Endothelial cell of umbilical vein (primary cell): Measurements from ENCODE around the gene GC. TPM values are rescaled to one million over a fixed set of nuclear protein-coding genes. Genes with fewer than 3 reads are reported as not detected.

Experiments
- BruUV-seq: library from RNA; stranded (reverse); fragments of 400-500 nt; replicated peaks from 2 replicates; lab custom pipeline; 2021; lab: Mats Ljungman, UMichigan
- CTCF ChIA-PET: fragments of 300-600, 350-600 bp; sonication (Branson Sonifier 250); formaldehyde crosslinking; loops from one replicate; lab custom pipeline; 2021; ENCODE audit warnings: antibody characterized with exemption, inconsistent platforms; lab: Charles Lee
- POLR2A ChIA-PET: fragments of 300-600, 350-600 bp; sonication (Branson Sonifier 250); formaldehyde crosslinking; loops from one replicate; lab custom pipeline; 2021; ENCODE audit warnings: antibody characterized with exemption, inconsistent platforms; lab: Charles Lee
- DNase-seq: peaks from one replicate; pipeline ENCODE4 v3.0.0-alpha.2; 2011; ENCODE audit warnings: low read depth, low spot score
- FAIRE-seq: peaks from 2 replicates; lab custom pipeline; 2011; peaks lifted over from hg19 to GRCh38; lab: Jason Lieb, UNC
- H2AFZ ChIP-seq: 2 replicates; pipeline ENCODE4 v1.6.0; 2012; ENCODE audit warnings: low read depth, low read length, control low read depth, inconsistent platforms
- H3K27ac ChIP-seq: 2 replicates; pipeline ENCODE4 v1.5.1; 2011; ENCODE audit warnings: low read depth, mild to moderate bottlenecking, control low read depth, low read length, moderate library complexity; ENCODE audit not compliant: insufficient read depth
- H3K27me3 ChIP-seq, 2 experiments: 2 replicates each; pipeline versions ENCODE4 v1.6.0 to v1.6.1; 2011; ENCODE audit warnings: low read length in 2 of 2, mixed read lengths in 1 of 2; ENCODE audit not compliant: control insufficient read depth in 2 of 2, insufficient read depth in 2 of 2
- H3K36me3 ChIP-seq, 2 experiments: 2 replicates in 1 of 2; 3 replicates in 1 of 2; pipeline ENCODE4 v1.5.1; 2011; ENCODE audit warnings: low read length in 2 of 2, mild to moderate bottlenecking in 1 of 2, moderate library complexity in 1 of 2; ENCODE audit not compliant: control insufficient read depth in 2 of 2, insufficient read depth in 2 of 2; ENCODE audit errors: extremely low read depth in 1 of 2
- H3K4me1 ChIP-seq: 3 replicates; pipeline ENCODE4 v1.5.1; 2011; ENCODE audit warnings: mild to moderate bottlenecking, low read length; ENCODE audit not compliant: control insufficient read depth, insufficient read depth; ENCODE audit errors: extremely low read depth
- H3K4me2 ChIP-seq: 2 replicates; pipeline ENCODE4 v1.6.1; 2011; ENCODE audit warnings: low read length, control low read depth, mixed read lengths; ENCODE audit not compliant: insufficient read depth
- H3K4me3 ChIP-seq, 3 experiments: fragments of 200-600 bp in 1 of 3; sonication (generic), shearing (Covaris generic) in 1 of 3; replicated peaks in 1 of 3; 2 replicates each; pipeline ENCODE4 v1.5.1; 2011 to 2016; ENCODE audit warnings: control low read depth in 3 of 3, low read length in 3 of 3, mild to moderate bottlenecking in 2 of 3, inconsistent platforms in 1 of 3, low read depth in 1 of 3, moderate library complexity in 1 of 3; ENCODE audit not compliant: insufficient read depth in 1 of 3
- H3K79me2 ChIP-seq: 2 replicates; pipeline ENCODE4 v1.6.0; 2012; ENCODE audit warnings: low read length, inconsistent platforms; ENCODE audit not compliant: control insufficient read depth, insufficient read depth
- H3K9ac ChIP-seq: replicated peaks from 2 replicates; pipeline ENCODE3; 2011; ENCODE audit warnings: low read length, control low read depth; ENCODE audit not compliant: insufficient read depth; ENCODE audit errors: extremely low read depth
- H3K9me1 ChIP-seq: replicated peaks from 3 replicates; pipeline ENCODE4 v1.6.0; 2011; ENCODE audit warnings: mild to moderate bottlenecking, low read length; ENCODE audit not compliant: control insufficient read depth, insufficient read depth; ENCODE audit errors: extremely low read depth
- H3K9me3 ChIP-seq: replicated peaks from 2 replicates; pipeline ENCODE4 v1.5.1; 2012; ENCODE audit warnings: low read length, inconsistent platforms; ENCODE audit not compliant: control insufficient read depth, insufficient read depth
- H4K20me1 ChIP-seq: replicated peaks from 2 replicates; pipeline ENCODE3; 2011; ENCODE audit warnings: mild to moderate bottlenecking, low read length; ENCODE audit not compliant: control insufficient read depth, insufficient read depth; ENCODE audit errors: extremely low read depth
- CTCF ChIP-seq, 2 donors: IDR thresholded peaks; 1 replicate in 1 of 2; 2 replicates in 1 of 2; pipeline ENCODE4 v1.5.1; 2011; ENCODE audit warnings: low read length in 2 of 2, mild to moderate bottlenecking in 2 of 2, moderate library complexity in 2 of 2, control low read depth in 1 of 2, inconsistent platforms in 1 of 2, low read depth in 1 of 2; ENCODE audit not compliant: insufficient read depth in 1 of 2; ENCODE audit errors: extremely low read depth in 1 of 2
- EZH2 ChIP-seq: IDR thresholded peaks from 2 replicates; pipeline ENCODE4 v1.6.1; 2012; ENCODE audit warnings: borderline replicate concordance, low read depth, mild to moderate bottlenecking, moderate library complexity, low read length, inconsistent platforms; ENCODE audit not compliant: severe bottlenecking
- FOS ChIP-seq: IDR thresholded peaks from 2 replicates; pipeline ENCODE4 v1.6.1; 2011; ENCODE audit warnings: mild to moderate bottlenecking, low read length, moderate library complexity, borderline replicate concordance; ENCODE audit not compliant: insufficient read depth
- GATA2 ChIP-seq: IDR thresholded peaks from 2 replicates; pipeline ENCODE4 v1.7.0; 2011; ENCODE audit warnings: low read depth, mild to moderate bottlenecking, moderate library complexity, mixed read lengths, low read length; ENCODE audit not compliant: insufficient read length, insufficient read depth
- JUN ChIP-seq: IDR thresholded peaks from 2 replicates; pipeline ENCODE4 v1.6.1; 2011; ENCODE audit warnings: borderline replicate concordance, low read depth; ENCODE audit not compliant: insufficient read length, insufficient read depth
- MAX ChIP-seq: IDR thresholded peaks from 2 replicates; pipeline ENCODE4 v1.6.1; 2011; ENCODE audit not compliant: insufficient read depth, insufficient read length
- MYC ChIP-seq: IDR thresholded peaks from one replicate; pipeline ENCODE4 v1.6.1; 2011; ENCODE audit warnings: mild to moderate bottlenecking, low read depth, low read length
- POLR2A ChIP-seq: IDR thresholded peaks from 2 replicates; pipeline ENCODE4 v1.6.1; 2012; ENCODE audit warnings: low read depth, mild to moderate bottlenecking, control low read depth, low read length
- POLR2AphosphoS5 ChIP-seq: IDR thresholded peaks from 2 replicates; pipeline ENCODE4 v1.6.1; 2012; ENCODE audit warnings: low read depth, mild to moderate bottlenecking, control low read depth, low read length, moderate library complexity; ENCODE audit not compliant: insufficient read depth
- dilution Hi-C: fragments of 300-500 bp; cut with MboI; formaldehyde crosslinking; loops from one replicate; pipeline ENCODE4 v1.15.0; 2019; ENCODE audit warnings: low sequenced_read_pairs; ENCODE audit not compliant: extremely low pct_ligation_motif_present
- intact Hi-C: fragments of 100-400 bp; cut with micrococcal nuclease; formaldehyde crosslinking; loops from one replicate; pipeline ENCODE4 v1.10.0; 2022
- polyA plus RNA-seq, 4 experiments: library from polyadenylated mRNA; depleted of rRNA in 3 of 4; stranded (reverse) in 3 of 4; unstranded in 1 of 4; fragments of >200 nt; gene quantifications; 2 replicates each; pipeline versions ENCODE4 v1.2.1 to v1.2.3, GENCODE V29; 2011 to 2012; ENCODE audit warnings: missing spikeins in 1 of 4
- total RNA-seq: library from RNA; stranded (reverse); gene quantifications from 2 replicates; pipeline ENCODE4 v1.2.3, GENCODE V29; 2021

GC gene
- total and polyA plus RNA-seq, 2 donors (not counting 3 experiments of a cell fraction or from before 2014, with no cell fraction given), result not detected

GRCh38 chr4:71833232-71833900 is 49.5 kb upstream of the GC start:
- no peak for TF ChIP-seq EZH2
- no peak for TF ChIP-seq FOS
- no peak for TF ChIP-seq GATA2
- no peak for TF ChIP-seq MYC
- TF ChIP-seq MAX, result no peak
- no peak for TF ChIP-seq CTCF (IDR thresholded peaks at IDR 0.05; ENCODE audit: extremely low read depth in 1 of 2, insufficient read depth in 1 of 2, low read depth in 1 of 2, low read length in 2 of 2)
- no peak for TF ChIP-seq POLR2A
- no peak for TF ChIP-seq POLR2AphosphoS5
- TF ChIP-seq JUN, result no peak
- Histone ChIP-seq H3K4me3 (no peak overlapping the region), H3K9ac (no peak overlapping the region), H3K4me2 (no peak overlapping the region), H3K27me3 (no peaks in the 10 kb centered on the region), H3K4me1 (no peaks in the 10 kb centered on the region), H3K9me3 (no peaks in the 10 kb centered on the region), H4K20me1 (no peaks in the 10 kb centered on the region), H3K27ac (no peak overlapping the region), H2AFZ (no peak overlapping the region), H3K9me1 (no peaks in the 10 kb centered on the region), H3K36me3 (no peaks in the 10 kb centered on the region), H3K79me2 (no peaks in the 10 kb centered on the region)
- DNase-seq (no peak), FAIRE-seq (no peak)
- intact Hi-C loops, result no loop called here
- ChIA-PET POLR2A (no interaction called here), CTCF (no interaction called here)
- no TSS peak for BruUV-seq
- dilution Hi-C loops, result no loop called here
